ENCODE measurements around the gene CLTC. TPM values are rescaled to one million over a fixed set of nuclear protein-coding genes. Genes with fewer than 3 reads are reported as not detected.

CLTC gene
- total RNA-seq, 2 donors from 2014 or later = 202 to 206 TPM

DNA sequence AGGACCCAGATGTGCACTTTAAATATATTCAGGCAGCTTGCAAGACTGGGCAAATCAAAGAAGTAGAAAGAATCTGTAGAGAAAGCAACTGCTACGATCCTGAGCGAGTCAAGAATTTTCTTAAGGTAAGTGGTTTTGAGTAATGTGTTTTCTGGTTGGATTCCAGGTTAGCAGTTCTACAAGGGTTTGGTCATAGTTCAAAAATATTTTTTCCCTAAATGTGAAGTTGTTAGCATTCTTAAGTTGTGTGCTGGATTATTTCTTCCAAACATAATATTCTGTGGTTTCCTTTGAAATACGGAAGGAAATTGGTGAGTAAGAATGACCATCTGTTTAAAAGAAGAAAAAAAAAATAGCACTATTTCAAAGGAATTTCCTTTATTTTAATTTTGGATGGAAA is 49.1 kb downstream of the CLTC start:
- H3K9me3 ChIP-seq = no peaks in the 10 kb centered on the region
- DNase-seq (ENCODE audit: low spot score) = no peak
- intact Hi-C loops (cut with DNase I) = no loop called here
- 30% methylated on average over 3 of the region's 3 CpGs for WGBS
- no peak overlapping the region for H3K27ac ChIP-seq
- no peaks in the 10 kb centered on the region for H3K27me3 ChIP-seq (replicated peaks; ENCODE audit: insufficient read depth)
- H3K36me3 ChIP-seq = peaks cover 10 to 14% of the 10 kb centered on the region in 2 donors
- TF ChIP-seq, protein P1, sequence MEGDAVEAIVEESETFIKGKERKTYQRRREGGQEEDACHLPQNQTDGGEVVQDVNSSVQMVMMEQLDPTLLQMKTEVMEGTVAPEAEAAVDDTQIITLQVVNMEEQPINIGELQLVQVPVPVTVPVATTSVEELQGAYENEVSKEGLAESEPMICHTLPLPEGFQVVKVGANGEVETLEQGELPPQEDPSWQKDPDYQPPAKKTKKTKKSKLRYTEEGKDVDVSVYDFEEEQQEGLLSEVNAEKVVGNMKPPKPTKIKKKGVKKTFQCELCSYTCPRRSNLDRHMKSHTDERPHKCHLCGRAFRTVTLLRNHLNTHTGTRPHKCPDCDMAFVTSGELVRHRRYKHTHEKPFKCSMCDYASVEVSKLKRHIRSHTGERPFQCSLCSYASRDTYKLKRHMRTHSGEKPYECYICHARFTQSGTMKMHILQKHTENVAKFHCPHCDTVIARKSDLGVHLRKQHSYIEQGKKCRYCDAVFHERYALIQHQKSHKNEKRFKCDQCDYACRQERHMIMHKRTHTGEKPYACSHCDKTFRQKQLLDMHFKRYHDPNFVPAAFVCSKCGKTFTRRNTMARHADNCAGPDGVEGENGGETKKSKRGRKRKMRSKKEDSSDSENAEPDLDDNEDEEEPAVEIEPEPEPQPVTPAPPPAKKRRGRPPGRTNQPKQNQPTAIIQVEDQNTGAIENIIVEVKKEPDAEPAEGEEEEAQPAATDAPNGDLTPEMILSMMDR (IDR thresholded peaks at IDR 0.05) = no peak
- TF ChIP-seq POLR2AphosphoS5 (IDR thresholded peaks at IDR 0.05) (no peak), POLR2A (IDR thresholded peaks at IDR 0.05) (no peak)
- H3K4me1 ChIP-seq (replicated peaks) = no peaks in the 10 kb centered on the region
- no peak overlapping the region for H3K4me3 ChIP-seq

DNA sequence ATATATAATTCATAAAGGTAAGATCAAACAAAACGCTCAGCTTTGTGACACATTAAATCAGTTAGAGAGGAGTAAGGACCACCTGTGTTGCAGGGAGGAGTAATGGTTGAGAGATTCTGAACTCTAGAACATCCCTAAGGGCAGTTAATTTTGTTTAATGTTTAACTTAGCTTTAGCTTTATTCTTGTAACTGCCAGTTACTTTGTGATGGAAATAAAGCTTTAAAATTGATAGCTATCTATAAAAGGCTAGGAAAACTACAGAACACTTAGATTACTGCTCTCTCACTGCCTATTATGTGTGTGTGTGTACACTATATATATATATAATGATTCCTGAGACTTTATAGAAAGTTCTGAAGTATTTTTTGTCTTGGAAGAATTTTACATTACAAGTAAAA is 49.7 kb downstream of the CLTC start:
- DNase-seq (ENCODE audit: low spot score) = no peak
- TF ChIP-seq POLR2AphosphoS5 (IDR thresholded peaks at IDR 0.05) (no peak), POLR2A (IDR thresholded peaks at IDR 0.05) (no peak)
- TF ChIP-seq, protein P1 (IDR thresholded peaks at IDR 0.05) = no peak
- H3K36me3 ChIP-seq = peaks cover 8 to 14% of the 10 kb centered on the region in 2 donors
- H3K9me3 ChIP-seq = no peaks in the 10 kb centered on the region
- H3K27ac ChIP-seq = no peak overlapping the region
- H3K27me3 ChIP-seq (replicated peaks; ENCODE audit: insufficient read depth) = no peaks in the 10 kb centered on the region
- intact Hi-C loops (cut with DNase I) = no loop called here
- 36% methylated on average over 1 of the region's 1 CpG for WGBS
- H3K4me1 ChIP-seq (replicated peaks) = no peaks in the 10 kb centered on the region
- no peak overlapping the region for H3K4me3 ChIP-seq

DNA sequence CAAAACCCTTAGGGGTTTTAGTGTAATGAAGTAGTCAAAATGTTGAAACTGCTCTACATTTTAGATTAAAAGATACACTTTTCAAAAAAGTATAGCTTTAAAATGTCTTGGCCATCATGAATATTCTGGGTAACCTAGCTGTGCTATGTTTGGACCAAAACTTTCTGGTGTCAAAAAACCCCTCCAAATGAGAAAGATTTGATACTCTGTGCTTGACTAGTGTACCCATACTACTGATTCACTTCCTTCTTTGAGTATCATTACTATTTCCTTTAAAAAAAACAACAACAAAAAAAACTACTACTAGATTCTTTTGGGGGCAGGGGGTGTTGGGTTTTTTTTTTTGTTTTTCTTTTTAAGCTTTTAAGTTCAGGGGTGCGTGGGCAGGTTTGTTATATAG is 50.2 kb downstream of the CLTC start:
- intact Hi-C loops (cut with DNase I) = no loop called here
- WGBS = 77% methylated on average over 1 of the region's 1 CpG
- DNase-seq (ENCODE audit: low spot score) = no peak
- no peak overlapping the region for H3K27ac ChIP-seq
- H3K4me1 ChIP-seq (replicated peaks) = no peaks in the 10 kb centered on the region
- H3K4me3 ChIP-seq = no peak overlapping the region
- H3K9me3 ChIP-seq = no peaks in the 10 kb centered on the region
- no peak for TF ChIP-seq POLR2A (IDR thresholded peaks at IDR 0.05)
- TF ChIP-seq, protein P1 (IDR thresholded peaks at IDR 0.05) = no peak
- H3K36me3 ChIP-seq = peaks cover 3 to 10% of the 10 kb centered on the region in 2 donors
- H3K27me3 ChIP-seq (replicated peaks; ENCODE audit: insufficient read depth) = no peaks in the 10 kb centered on the region

DNA sequence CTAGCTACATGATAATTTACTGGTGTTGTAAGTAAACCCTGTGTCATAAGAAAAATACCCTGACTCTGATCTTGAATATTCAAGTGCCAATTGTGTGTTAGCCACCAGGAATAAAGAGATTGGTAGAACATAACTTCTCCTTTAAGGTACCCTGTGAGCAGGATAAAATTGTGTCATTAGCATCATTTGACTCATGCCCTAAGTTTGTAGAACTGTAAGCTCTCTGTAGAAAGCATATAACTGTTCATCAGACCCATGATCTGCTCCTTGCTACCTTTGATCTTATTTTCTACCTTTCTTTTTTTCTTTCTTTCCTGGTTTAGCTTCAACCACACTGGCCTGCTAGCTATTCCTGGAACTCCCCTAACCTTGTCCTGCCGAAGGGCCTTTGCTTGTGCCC is 51.7 kb downstream of the CLTC start:
- Histone ChIP-seq H3K4me3 (no peak overlapping the region), H3K27me3 (replicated peaks; ENCODE audit: insufficient read depth) (no peaks in the 10 kb centered on the region), H3K36me3 (peaks cover 0 to 4% of the 10 kb centered on the region in 2 donors), H3K4me1 (replicated peaks) (no peaks in the 10 kb centered on the region), H3K9me3 (no peaks in the 10 kb centered on the region), H3K27ac (no peak overlapping the region)
- 94% methylated on average over 1 of the region's 1 CpG for WGBS
- DNase-seq (ENCODE audit: low spot score) = no peak
- no peak for TF ChIP-seq POLR2A (IDR thresholded peaks at IDR 0.05)
- TF ChIP-seq, protein P1 (IDR thresholded peaks at IDR 0.05) = no peak
- TF ChIP-seq POLR2AphosphoS5 (IDR thresholded peaks at IDR 0.05) = no peak
- intact Hi-C loops (cut with DNase I) = no loop called here

DNA sequence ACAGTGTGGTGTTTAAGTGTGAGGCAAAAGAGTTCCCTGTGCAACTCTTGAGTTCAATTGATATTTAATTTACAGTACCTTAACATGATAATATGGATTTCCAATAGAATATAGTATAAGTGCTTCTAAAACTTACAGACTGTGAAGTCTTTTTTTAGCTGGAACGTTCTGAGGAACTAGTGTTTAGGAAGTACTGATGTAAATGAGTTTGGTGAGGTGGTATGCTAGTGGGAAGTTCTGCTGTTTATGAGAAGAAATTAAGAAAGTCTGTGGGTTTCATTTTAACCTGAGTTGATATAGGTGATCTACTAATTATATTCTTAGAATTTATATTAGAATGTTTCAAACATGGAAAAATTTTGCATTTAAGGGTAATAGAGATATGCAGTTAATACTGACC is 55.5 kb downstream of the CLTC start:
- TF ChIP-seq POLR2AphosphoS5 (IDR thresholded peaks at IDR 0.05) (no peak), POLR2A (IDR thresholded peaks at IDR 0.05) (no peak)
- TF ChIP-seq, protein P1 (IDR thresholded peaks at IDR 0.05) = no peak
- no peak overlapping the region for H3K27ac ChIP-seq
- intact Hi-C loops (cut with DNase I) = no loop called here
- no peaks in the 10 kb centered on the region for H3K36me3 ChIP-seq
- no peak overlapping the region for H3K4me3 ChIP-seq
- H3K9me3 ChIP-seq = no peaks in the 10 kb centered on the region
- H3K4me1 ChIP-seq (replicated peaks) = no peaks in the 10 kb centered on the region
- no peaks in the 10 kb centered on the region for H3K27me3 ChIP-seq (replicated peaks; ENCODE audit: insufficient read depth)
- 73% methylated on average over 1 of the region's 1 CpG for WGBS
- DNase-seq (ENCODE audit: low spot score) = no peak

Measured in prostate gland (tissue), 2 donors.